GM20000 (cell line): ENCODE results near the gene ZXDC.

Source experiments
- DNase-seq: peaks from one replicate; pipeline ENCODE4 v3.0.0; 2012; ENCODE audit warnings: low spot score
- CTCF ChIP-seq: IDR thresholded peaks from 2 replicates; pipeline ENCODE4 v1.5.1; 2012; ENCODE audit warnings: mild to moderate bottlenecking, control low read depth; ENCODE audit errors: extremely low read depth, missing control alignments

ZXDC gene

GRCh38 chr3:126438186-126438585, 37.5 kb downstream of the ZXDC start:
- TF ChIP-seq CTCF, result no peak
- DNase-seq, result no peak

GRCh38 chr3:126436826-126437717, 38.6 kb downstream of the ZXDC start:
- no peak for DNase-seq
- no peak for TF ChIP-seq CTCF

- no peak for DNase-seq
- no peak for TF ChIP-seq CTCF
Observed at GRCh38 chr3:126435456-126436315, 40.0 kb downstream of the ZXDC start.

- no peak for TF ChIP-seq CTCF
- no peak for DNase-seq
Observed at GRCh38 chr3:126434931-126435411, 40.7 kb downstream of the ZXDC start.

- TF ChIP-seq CTCF, result no peak
Observed at GRCh38 chr3:126434264-126434590, 41.5 kb downstream of the ZXDC start.

GRCh38 chr3:126433496-126434263, 42.0 kb downstream of the ZXDC start:
- no peak for TF ChIP-seq CTCF
- no peak for DNase-seq

More at GRCh38 chr3:126434264-126434590, 41.5 kb downstream of the ZXDC start:
- DNase-seq, result no peak
